ENCODE measurements around the gene NOTCH4.

The NOTCH4 gene

DNA sequence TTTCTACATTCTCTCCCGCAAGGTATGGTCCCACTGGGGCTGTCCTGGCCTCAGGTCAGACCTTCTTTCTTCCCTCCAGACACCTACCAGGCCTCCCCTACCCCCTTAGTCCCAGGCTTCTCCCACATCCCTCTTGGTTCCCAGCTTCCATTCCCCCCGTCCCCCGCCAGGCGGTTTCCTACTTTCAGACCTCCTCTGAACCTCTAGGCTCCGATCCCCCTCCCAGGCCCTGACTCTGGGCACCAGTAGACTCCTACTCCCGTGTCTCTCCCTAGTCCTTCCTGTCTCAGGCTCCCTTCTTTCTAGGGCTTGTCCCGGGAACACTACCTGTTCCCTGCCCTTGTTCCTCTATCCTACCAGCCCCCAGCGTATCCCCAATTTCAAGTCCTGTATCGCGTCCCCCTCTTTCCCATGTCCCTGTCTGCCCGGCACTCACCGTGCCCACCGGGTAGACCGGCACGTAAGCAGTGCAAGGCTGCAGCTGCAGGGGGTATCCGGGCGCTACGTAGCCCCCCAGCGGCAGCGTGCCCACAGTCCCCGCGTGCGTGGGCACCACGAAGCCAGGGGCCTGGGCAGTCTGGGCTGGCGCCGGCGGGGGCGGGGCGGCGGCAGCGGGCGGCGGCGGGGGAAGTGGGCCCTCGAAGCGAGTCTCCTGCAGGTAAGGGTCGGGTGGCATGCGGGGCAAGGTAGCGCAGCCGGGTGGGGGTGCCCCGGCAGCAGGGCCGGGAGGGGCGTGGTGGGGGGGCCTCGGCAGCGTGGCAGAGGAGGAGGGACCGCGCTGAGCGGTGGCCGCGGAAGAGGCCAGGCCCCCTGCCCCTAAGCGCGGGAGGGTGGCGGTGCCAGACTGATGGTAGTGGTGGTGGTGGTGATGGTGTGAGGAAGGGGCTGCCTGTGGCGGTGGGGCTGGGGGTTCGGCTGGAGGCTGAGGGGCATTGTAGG lies 73.7 kb downstream of the NOTCH4 start:
- H3K4me3 ChIP-seq (ENCODE audit: low read depth, low read length) = no peak overlapping the region
- TF ChIP-seq CTCF (IDR thresholded peaks at IDR 0.05; ENCODE audit: borderline replicate concordance, insufficient read depth, low read depth, low read length) = no peak

DNA sequence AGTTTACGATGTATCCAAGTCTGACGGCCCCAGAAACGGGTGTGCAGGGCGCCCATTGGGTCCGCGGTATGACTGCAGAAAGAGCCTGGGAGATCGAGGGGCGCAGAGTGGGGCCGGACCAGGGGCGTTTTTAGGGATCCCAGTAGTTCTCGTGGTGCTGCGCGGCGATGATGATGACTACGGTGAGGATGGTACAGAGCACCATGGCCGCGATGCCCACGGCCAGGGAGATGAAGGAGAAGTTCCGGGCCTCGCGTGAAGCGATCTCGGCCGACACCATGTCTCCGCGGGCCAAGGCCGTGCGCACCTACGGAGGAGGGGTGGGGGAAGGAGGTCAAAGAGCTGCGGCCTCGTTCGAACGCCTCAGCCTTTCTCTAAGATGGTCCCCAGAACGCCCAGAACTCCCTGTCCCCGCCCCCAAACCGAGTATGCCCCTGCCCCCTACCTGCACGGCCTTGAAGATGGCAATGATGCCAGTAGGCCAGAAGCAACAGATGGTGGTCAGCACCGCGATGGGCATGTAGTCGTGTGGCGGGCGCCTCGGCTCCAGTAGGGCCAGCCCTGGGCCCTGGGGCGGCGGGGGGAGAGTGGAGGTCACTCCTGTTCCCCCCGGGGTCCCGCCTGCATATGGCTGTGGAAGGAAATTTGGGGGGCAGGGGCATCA lies 74.6 kb downstream of the NOTCH4 start:
- no peak for TF ChIP-seq CTCF (IDR thresholded peaks at IDR 0.05; ENCODE audit: borderline replicate concordance, insufficient read depth, low read depth, low read length)
- no peak overlapping the region for H3K4me3 ChIP-seq (ENCODE audit: low read depth, low read length)

- no peak overlapping the region for H3K4me3 ChIP-seq (ENCODE audit: low read depth, low read length)
- no peak for TF ChIP-seq CTCF (IDR thresholded peaks at IDR 0.05; ENCODE audit: borderline replicate concordance, insufficient read depth, low read depth, low read length)
Measured at GRCh38 chr6:32148289-32149091, 75.4 kb downstream of the NOTCH4 start.

- TF ChIP-seq CTCF (IDR thresholded peaks at IDR 0.05; ENCODE audit: borderline replicate concordance, insufficient read depth, low read depth, low read length) = no peak
Measured at GRCh38 chr6:32147401-32148132, 76.3 kb downstream of the NOTCH4 start.

DNA sequence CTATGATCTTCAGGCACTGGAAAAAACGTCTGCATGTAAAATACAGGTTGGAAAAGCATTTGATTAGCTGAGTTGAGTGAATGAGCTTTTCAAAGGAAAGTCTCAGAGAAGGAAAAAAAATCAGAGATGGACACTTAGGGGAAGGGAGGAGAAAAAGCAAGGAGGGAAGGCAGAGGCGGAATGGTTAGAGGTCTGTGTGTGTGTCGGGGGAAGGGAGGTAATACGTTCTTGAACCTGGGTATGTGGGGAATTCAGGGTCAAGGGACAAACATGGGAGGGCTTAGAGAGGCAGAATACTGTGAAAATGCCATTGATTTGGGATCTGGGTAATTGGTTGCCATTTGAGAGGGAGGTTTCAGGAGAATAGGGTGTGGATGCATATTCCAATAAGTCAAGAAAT lies 77.2 kb downstream of the NOTCH4 start:
- no peak for TF ChIP-seq CTCF (IDR thresholded peaks at IDR 0.05; ENCODE audit: borderline replicate concordance, insufficient read depth, low read depth, low read length)
- no peak overlapping the region for H3K4me3 ChIP-seq (ENCODE audit: low read depth, low read length)

More at GRCh38 chr6:32147401-32148132, 76.3 kb downstream of the NOTCH4 start:
- H3K4me3 ChIP-seq (ENCODE audit: low read depth, low read length) = no peak overlapping the region

GRCh38 chr6:32146287-32146686 lies 77.6 kb downstream of the NOTCH4 start:
- H3K4me3 ChIP-seq (ENCODE audit: low read depth, low read length) = no peak overlapping the region

More at GRCh38 chr6:32146287-32146686, 77.6 kb downstream of the NOTCH4 start:
- TF ChIP-seq CTCF (IDR thresholded peaks at IDR 0.05; ENCODE audit: borderline replicate concordance, insufficient read depth, low read depth, low read length) = no peak

Measured in GM12875 (cell line).